ENCODE data around the gene PHF20. TPM values are rescaled to one million over a fixed set of nuclear protein-coding genes. Genes with fewer than 3 reads are reported as not detected.
A peak's percentile ranks its signal among the peaks of the same experiment; 100 is the strongest.

The PHF20 gene
- total and polyA plus RNA-seq, 2 of the 13 experiments (the other 11 are each of a cell fraction or from before 2014, with no cell fraction given): 22.8 to 34.1 TPM

DNA sequence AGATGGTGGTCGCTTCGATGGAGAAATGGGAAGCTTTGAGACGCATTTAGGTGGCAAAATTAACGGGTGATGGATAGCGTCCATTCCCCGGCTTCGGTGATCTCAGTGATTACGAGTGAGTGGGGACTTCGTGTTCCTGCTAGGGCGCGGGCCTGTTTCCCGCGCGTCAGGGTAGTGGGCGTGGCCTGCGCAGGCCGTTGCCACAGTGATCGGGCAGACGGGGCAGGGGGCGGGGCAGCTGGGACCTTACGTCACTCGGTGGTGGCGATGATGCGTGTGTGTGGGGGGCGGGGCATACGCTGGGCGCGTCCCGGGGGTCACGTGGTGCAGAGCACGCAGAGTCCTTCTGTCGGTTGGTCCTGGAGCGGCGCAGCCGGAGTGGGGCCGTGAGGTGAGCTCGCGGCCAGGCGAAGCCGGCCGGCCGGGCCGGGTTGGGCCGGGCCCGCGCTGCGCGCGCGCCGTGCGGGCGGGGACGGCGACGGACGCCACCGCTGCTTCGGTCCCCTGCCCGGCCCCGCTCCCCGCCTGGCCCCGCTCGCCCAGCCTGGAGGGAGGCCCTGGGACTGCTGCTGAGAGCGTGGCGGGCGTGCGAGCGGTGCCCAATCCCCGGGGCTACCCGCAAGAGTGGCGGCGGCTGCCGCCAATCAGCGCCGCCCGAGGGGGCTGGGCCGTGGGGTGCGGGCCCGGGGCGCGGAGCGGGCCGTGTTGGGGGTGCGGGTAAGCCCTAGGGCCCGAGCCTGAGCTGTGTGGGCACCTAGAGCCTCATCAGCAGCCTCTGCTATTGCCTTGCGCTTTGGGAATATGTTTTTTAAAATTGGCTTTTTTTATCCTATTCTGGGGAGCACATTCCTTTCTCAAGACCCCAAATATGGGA, at the start of gene PHF20 (continued):
- TF ChIP-seq, protein P1, sequence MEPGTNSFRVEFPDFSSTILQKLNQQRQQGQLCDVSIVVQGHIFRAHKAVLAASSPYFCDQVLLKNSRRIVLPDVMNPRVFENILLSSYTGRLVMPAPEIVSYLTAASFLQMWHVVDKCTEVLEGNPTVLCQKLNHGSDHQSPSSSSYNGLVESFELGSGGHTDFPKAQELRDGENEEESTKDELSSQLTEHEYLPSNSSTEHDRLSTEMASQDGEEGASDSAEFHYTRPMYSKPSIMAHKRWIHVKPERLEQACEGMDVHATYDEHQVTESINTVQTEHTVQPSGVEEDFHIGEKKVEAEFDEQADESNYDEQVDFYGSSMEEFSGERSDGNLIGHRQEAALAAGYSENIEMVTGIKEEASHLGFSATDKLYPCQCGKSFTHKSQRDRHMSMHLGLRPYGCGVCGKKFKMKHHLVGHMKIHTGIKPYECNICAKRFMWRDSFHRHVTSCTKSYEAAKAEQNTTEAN (CRISPR knock-in tag; conservative IDR thresholded peaks at IDR 0.05): peak; percentile 69
- TF ChIP-seq NFYB (CRISPR knock-in tag; IDR thresholded peaks at IDR 0.05): peak; percentile 94
- peak; percentile 79; the same call in 1 of the 2 replicates for TF ChIP-seq ZMAT3 (CRISPR knock-in tag; conservative IDR thresholded peaks at IDR 0.05)
- no peak for TF ChIP-seq PHB2 (IDR thresholded peaks at IDR 0.05; ENCODE audit: partially characterized antibody)
- TF ChIP-seq ONECUT2 (CRISPR knock-in tag; IDR thresholded peaks at IDR 0.05): peak; percentile 75
- TF ChIP-seq, protein P2, sequence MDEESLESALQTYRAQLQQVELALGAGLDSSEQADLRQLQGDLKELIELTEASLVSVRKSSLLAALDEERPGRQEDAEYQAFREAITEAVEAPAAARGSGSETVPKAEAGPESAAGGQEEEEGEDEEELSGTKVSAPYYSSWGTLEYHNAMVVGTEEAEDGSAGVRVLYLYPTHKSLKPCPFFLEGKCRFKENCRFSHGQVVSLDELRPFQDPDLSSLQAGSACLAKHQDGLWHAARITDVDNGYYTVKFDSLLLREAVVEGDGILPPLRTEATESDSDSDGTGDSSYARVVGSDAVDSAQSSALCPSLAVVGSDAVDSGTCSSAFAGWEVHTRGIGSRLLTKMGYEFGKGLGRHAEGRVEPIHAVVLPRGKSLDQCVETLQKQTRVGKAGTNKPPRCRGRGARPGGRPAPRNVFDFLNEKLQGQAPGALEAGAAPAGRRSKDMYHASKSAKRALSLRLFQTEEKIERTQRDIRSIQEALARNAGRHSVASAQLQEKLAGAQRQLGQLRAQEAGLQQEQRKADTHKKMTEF (CRISPR knock-in tag; IDR thresholded peaks at IDR 0.05): peak; percentile 83
- TF ChIP-seq, protein P3, sequence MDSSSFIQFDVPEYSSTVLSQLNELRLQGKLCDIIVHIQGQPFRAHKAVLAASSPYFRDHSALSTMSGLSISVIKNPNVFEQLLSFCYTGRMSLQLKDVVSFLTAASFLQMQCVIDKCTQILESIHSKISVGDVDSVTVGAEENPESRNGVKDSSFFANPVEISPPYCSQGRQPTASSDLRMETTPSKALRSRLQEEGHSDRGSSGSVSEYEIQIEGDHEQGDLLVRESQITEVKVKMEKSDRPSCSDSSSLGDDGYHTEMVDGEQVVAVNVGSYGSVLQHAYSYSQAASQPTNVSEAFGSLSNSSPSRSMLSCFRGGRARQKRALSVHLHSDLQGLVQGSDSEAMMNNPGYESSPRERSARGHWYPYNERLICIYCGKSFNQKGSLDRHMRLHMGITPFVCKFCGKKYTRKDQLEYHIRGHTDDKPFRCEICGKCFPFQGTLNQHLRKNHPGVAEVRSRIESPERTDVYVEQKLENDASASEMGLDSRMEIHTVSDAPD (CRISPR knock-in tag; IDR thresholded peaks at IDR 0.05): 0 out of 2 replicates have a peak, but pooled peaks have one; percentile 43
- TF ChIP-seq, protein P4, sequence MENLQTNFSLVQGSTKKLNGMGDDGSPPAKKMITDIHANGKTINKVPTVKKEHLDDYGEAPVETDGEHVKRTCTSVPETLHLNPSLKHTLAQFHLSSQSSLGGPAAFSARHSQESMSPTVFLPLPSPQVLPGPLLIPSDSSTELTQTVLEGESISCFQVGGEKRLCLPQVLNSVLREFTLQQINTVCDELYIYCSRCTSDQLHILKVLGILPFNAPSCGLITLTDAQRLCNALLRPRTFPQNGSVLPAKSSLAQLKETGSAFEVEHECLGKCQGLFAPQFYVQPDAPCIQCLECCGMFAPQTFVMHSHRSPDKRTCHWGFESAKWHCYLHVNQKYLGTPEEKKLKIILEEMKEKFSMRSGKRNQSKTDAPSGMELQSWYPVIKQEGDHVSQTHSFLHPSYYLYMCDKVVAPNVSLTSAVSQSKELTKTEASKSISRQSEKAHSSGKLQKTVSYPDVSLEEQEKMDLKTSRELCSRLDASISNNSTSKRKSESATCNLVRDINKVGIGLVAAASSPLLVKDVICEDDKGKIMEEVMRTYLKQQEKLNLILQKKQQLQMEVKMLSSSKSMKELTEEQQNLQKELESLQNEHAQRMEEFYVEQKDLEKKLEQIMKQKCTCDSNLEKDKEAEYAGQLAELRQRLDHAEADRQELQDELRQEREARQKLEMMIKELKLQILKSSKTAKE (CRISPR knock-in tag; IDR thresholded peaks at IDR 0.05; ENCODE audit: borderline replicate concordance): no peak; the same call in none of the 2 replicates
- TF ChIP-seq ARID2 (CRISPR knock-in tag; IDR thresholded peaks at IDR 0.05; ENCODE audit: borderline replicate concordance): no peak; the same call in 1 of the 2 replicates
- 0 out of 2 replicates have a peak, but pooled peaks have one; percentile 90 for TF ChIP-seq TBP (CRISPR knock-in tag; IDR thresholded peaks at IDR 0.05)
- TF ChIP-seq, protein P5, sequence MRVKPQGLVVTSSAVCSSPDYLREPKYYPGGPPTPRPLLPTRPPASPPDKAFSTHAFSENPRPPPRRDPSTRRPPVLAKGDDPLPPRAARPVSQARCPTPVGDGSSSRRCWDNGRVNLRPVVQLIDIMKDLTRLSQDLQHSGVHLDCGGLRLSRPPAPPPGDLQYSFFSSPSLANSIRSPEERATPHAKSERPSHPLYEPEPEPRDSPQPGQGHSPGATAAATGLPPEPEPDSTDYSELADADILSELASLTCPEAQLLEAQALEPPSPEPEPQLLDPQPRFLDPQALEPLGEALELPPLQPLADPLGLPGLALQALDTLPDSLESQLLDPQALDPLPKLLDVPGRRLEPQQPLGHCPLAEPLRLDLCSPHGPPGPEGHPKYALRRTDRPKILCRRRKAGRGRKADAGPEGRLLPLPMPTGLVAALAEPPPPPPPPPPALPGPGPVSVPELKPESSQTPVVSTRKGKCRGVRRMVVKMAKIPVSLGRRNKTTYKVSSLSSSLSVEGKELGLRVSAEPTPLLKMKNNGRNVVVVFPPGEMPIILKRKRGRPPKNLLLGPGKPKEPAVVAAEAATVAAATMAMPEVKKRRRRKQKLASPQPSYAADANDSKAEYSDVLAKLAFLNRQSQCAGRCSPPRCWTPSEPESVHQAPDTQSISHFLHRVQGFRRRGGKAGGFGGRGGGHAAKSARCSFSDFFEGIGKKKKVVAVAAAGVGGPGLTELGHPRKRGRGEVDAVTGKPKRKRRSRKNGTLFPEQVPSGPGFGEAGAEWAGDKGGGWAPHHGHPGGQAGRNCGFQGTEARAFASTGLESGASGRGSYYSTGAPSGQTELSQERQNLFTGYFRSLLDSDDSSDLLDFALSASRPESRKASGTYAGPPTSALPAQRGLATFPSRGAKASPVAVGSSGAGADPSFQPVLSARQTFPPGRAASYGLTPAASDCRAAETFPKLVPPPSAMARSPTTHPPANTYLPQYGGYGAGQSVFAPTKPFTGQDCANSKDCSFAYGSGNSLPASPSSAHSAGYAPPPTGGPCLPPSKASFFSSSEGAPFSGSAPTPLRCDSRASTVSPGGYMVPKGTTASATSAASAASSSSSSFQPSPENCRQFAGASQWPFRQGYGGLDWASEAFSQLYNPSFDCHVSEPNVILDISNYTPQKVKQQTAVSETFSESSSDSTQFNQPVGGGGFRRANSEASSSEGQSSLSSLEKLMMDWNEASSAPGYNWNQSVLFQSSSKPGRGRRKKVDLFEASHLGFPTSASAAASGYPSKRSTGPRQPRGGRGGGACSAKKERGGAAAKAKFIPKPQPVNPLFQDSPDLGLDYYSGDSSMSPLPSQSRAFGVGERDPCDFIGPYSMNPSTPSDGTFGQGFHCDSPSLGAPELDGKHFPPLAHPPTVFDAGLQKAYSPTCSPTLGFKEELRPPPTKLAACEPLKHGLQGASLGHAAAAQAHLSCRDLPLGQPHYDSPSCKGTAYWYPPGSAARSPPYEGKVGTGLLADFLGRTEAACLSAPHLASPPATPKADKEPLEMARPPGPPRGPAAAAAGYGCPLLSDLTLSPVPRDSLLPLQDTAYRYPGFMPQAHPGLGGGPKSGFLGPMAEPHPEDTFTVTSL (CRISPR knock-in tag; IDR thresholded peaks at IDR 0.05; ENCODE audit: borderline replicate concordance): peak; percentile 51; the same call in 1 of the 2 replicates
- peak; percentile 89 for TF ChIP-seq ZNF616 (CRISPR knock-in tag; IDR thresholded peaks at IDR 0.05; ENCODE audit: low read depth)
- TF ChIP-seq GABPB1 (CRISPR knock-in tag; IDR thresholded peaks at IDR 0.05): peak; percentile 78
- TF ChIP-seq ZSCAN20 (CRISPR knock-in tag; IDR thresholded peaks at IDR 0.05; ENCODE audit: borderline replicate concordance): 0 out of 2 replicates have a peak, but pooled peaks have one; percentile 76
- no peak; the same call in 1 of the 2 replicates for TF ChIP-seq THYN1 (CRISPR knock-in tag; IDR thresholded peaks at IDR 0.05; ENCODE audit: borderline replicate concordance, low read depth)
